Left lung (tissue), 10 donors: Measurements from ENCODE around the gene SBSN. TPM values are rescaled to one million over a fixed set of nuclear protein-coding genes. Genes with fewer than 3 reads are reported as not detected.
A peak's percentile ranks its signal among the peaks of the same experiment; 100 is the strongest.

Experiments
- ATAC-seq: fragments of 200-7000 bp; cut with Tn5 transposase; one replicate; pipeline ENCODE4 v1.9.1; 2020; ENCODE audit warnings: moderate library complexity
- DNase-seq, 4 donors: peaks; one replicate each; pipeline ENCODE4 v3.0.0-alpha.2; 2013 to 2020
- H3K27ac ChIP-seq, 2 donors: fragments of 200-600 bp; sonication (generic) in 1 of 2; one replicate each; pipeline versions ENCODE4 v1.5.0 to v1.8.0; 2020 to 2021
- H3K27me3 ChIP-seq, 2 donors: fragments of 200-600 bp; sonication (generic) in 1 of 2; one replicate each; pipeline versions ENCODE4 v1.5.0 to v1.8.0; 2020 to 2021
- H3K36me3 ChIP-seq, 2 donors: fragments of 200-600 bp; sonication (generic) in 1 of 2; one replicate each; pipeline versions ENCODE4 v1.5.0 to v1.8.0; 2020 to 2021
- H3K4me1 ChIP-seq, 2 donors: fragments of 200-600 bp; one replicate each; pipeline ENCODE4 v1.8.0; 2021
- H3K4me3 ChIP-seq, 2 donors: fragments of 200-600 bp; sonication (generic) in 1 of 2; one replicate each; pipeline versions ENCODE4 v1.5.0 to v1.8.0; 2020 to 2021; ENCODE audit warnings: mild to moderate bottlenecking in 1 of 2
- H3K9me3 ChIP-seq, 2 donors: fragments of 200-600 bp; sonication (generic) in 1 of 2; one replicate each; pipeline versions ENCODE4 v1.5.0 to v1.8.0; 2020 to 2021
- CTCF ChIP-seq, 2 donors: fragments of 200-600 bp; sonication (generic) in 1 of 2; IDR thresholded peaks; one replicate each; pipeline versions ENCODE4 v1.5.0 to v1.8.0; 2021; ENCODE audit warnings: antibody characterized with exemption in 2 of 2
- intact Hi-C, 2 donors: fragments of 100-400 bp; cut with DNase I; formaldehyde crosslinking; loops; one replicate each; pipeline versions ENCODE4 v1.11.2 to v1.14.2; 2022
- polyA plus RNA-seq, 6 donors: library from polyadenylated mRNA; unstranded; fragments of 120-200 nt; gene quantifications; one replicate each; pipeline ENCODE4 v1.2.1, GENCODE V29; 2013; ENCODE audit not compliant: insufficient read length in 6 of 6
- total RNA-seq, 2 donors: library from RNA; stranded (reverse); fragmentation: NEBNext Ultra II Directional; extraction: Animal tissue kit (Norgen Biotek cat#: 25700); gene quantifications; one replicate each; pipeline ENCODE4 v1.2.1, GENCODE V29; 2021
- donor health status: DM: no; HTN: yes; CAD: no.
- donor health status: DM: no; HTN: no; CAD: no.

Gene SBSN
- total and polyA plus RNA-seq, 8 donors, result 0.09 to 0.20 (median 0.11) TPM; not detected in 5

- intact Hi-C loops, result no loop called here
- no peak for ATAC-seq
- DNase-seq, result no peak
- Histone ChIP-seq H3K36me3 (no peaks in the 10 kb centered on the region), H3K27ac (no peak overlapping the region), H3K4me1 (peaks cover 0 to 12% of the 10 kb centered on the region in 2 donors), H3K27me3 (peaks cover 0 to 10% of the 10 kb centered on the region in 2 donors), H3K9me3 (no peaks in the 10 kb centered on the region), H3K4me3 (no peak overlapping the region)
- no peak for TF ChIP-seq CTCF (IDR thresholded peaks at IDR 0.05)
Measured at GRCh38 chr19:35540356-35540927, 12.3 kb upstream of the SBSN start.

- H3K36me3 ChIP-seq, result no peaks in the 10 kb centered on the region
- H3K4me3 ChIP-seq, result no peak overlapping the region
- peaks cover 0 to 14% of the 10 kb centered on the region in 2 donors for H3K27me3 ChIP-seq
- no peak for ATAC-seq
- peaks cover 0 to 9% of the 10 kb centered on the region in 2 donors for H3K4me1 ChIP-seq
- H3K9me3 ChIP-seq, result no peaks in the 10 kb centered on the region
- intact Hi-C loops, result no loop called here
- no peak for DNase-seq
- no peak overlapping the region for H3K27ac ChIP-seq
- no peak for TF ChIP-seq CTCF (IDR thresholded peaks at IDR 0.05)
Measured at GRCh38 chr19:35539850-35540249, 11.7 kb upstream of the SBSN start.

- no peaks in the 10 kb centered on the region for H3K36me3 ChIP-seq
- peaks cover 0 to 4% of the 10 kb centered on the region in 2 donors for H3K4me1 ChIP-seq
- no peak overlapping the region for H3K4me3 ChIP-seq
- peaks cover 0 to 19% of the 10 kb centered on the region in 2 donors for H3K27me3 ChIP-seq
- no peak for DNase-seq
- TF ChIP-seq CTCF (IDR thresholded peaks at IDR 0.05), result no peak
- intact Hi-C loops, result no loop called here
- no peaks in the 10 kb centered on the region for H3K9me3 ChIP-seq
- no peak overlapping the region for H3K27ac ChIP-seq
- ATAC-seq, result no peak
Measured at GRCh38 chr19:35539314-35539713, 11.2 kb upstream of the SBSN start.

GRCh38 chr19:35534803-35535480 is 6.8 kb upstream of the SBSN start:
- no peak overlapping the region for H3K27ac ChIP-seq
- intact Hi-C loops, result no loop called here
- no peaks in the 10 kb centered on the region for H3K36me3 ChIP-seq
- no peak for TF ChIP-seq CTCF (IDR thresholded peaks at IDR 0.05)
- no peak for DNase-seq
- peaks cover 0 to 63% of the 10 kb centered on the region in 2 donors for H3K27me3 ChIP-seq
- H3K9me3 ChIP-seq, result no peaks in the 10 kb centered on the region
- H3K4me3 ChIP-seq, result no peak overlapping the region
- H3K4me1 ChIP-seq, result peaks cover 4 to 12% of the 10 kb centered on the region in 2 donors
- ATAC-seq, result no peak

- H3K27me3 ChIP-seq, result peaks cover 0 to 73% of the 10 kb centered on the region in 2 donors
- intact Hi-C loops, result no loop called here
- H3K36me3 ChIP-seq, result no peaks in the 10 kb centered on the region
- no peak for TF ChIP-seq CTCF (IDR thresholded peaks at IDR 0.05)
- no peaks in the 10 kb centered on the region for H3K9me3 ChIP-seq
- H3K27ac ChIP-seq, result no peak overlapping the region
- H3K4me3 ChIP-seq, result no peak overlapping the region
- H3K4me1 ChIP-seq, result peaks cover 4 to 12% of the 10 kb centered on the region in 2 donors
- DNase-seq (peak in 1 of 4 donors; percentile 83), ATAC-seq (peak; percentile 97)
Measured at GRCh38 chr19:35533822-35534392, 5.8 kb upstream of the SBSN start.
